RWPE1 (cell line): ENCODE data around the gene SCLY.

Experiments
- CTCF ChIA-PET: fragments of 350-600 bp; sonication (Branson Sonifier 250); formaldehyde crosslinking; extraction: SDS; loops from one replicate; lab custom pipeline; 2021; lab: Yijun Ruan, JAX
- POLR2A ChIA-PET: fragments of 400-600 bp; formaldehyde crosslinking; extraction: SDS; loops from one replicate; lab custom pipeline; 2020; ENCODE audit warnings: antibody characterized with exemption; ENCODE audit not compliant: low non-redundant PET; lab: Yijun Ruan, JAX
- DNase-seq: peaks from one replicate; pipeline ENCODE4 v3.0.0; 2012; ENCODE audit warnings: low spot score
- H3K27ac ChIP-seq: fragments of 450-650 bp; 2 replicates; pipeline ENCODE4 v1.5.1; 2017
- CTCF ChIP-seq: fragments of 450-650 bp; conservative IDR thresholded peaks from 2 replicates; pipeline ENCODE4 v1.5.1; 2017; ENCODE audit warnings: low read depth, mild to moderate bottlenecking

The SCLY gene

DNA sequence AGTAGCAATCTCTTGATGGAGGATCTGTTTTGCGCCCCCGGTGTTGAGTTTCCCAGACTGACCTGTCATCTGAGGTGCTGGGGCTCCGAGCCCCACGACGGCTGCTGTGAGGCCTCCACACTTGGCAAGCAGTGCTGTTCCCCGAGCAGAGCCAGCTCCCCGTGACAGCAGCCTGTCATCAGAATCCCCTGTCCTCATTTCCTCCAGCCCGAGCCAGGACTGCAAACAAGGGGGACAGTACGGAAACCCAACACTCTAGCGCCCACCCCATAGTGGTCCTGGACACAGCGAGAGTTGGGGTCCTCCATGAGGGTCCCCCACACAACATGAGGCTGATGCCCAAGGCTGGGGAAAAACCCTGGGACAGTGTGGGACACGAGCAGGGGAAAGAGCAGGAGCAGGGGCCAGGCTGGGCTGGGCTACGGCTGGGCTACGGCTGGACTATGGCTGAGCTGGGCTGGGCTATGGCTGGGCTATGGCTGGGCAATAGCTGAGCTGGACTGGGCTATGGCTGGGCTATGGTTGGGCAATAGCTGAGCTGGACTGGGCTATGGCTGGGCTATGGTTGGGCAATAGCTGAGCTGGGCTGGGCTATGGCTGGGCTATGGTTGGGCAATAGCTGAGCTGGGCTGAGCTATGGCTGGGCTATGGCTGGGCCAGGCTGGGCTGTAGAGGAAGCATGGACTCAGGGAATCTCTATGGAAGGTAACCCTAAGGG lies 76.2 kb downstream of the SCLY start:
- TF ChIP-seq CTCF, result no peak
- no peak for DNase-seq
- H3K27ac ChIP-seq, result peak overlapping the region; percentile 32
- CTCF ChIA-PET, result no interaction called here
- POLR2A ChIA-PET, result interaction anchor here (0.7 kb wide), 1 partner anchor 9 kb away, joined by 3 read pairs; no protein-coding TSS in a partner anchor

- POLR2A ChIA-PET, result interaction anchor here (0.7 kb wide), 1 partner anchor 10 kb away, joined by 3 read pairs; no protein-coding TSS in a partner anchor
- no peak for TF ChIP-seq CTCF
- H3K27ac ChIP-seq, result peak overlapping the region; percentile 27; the same call in 1 of the 2 replicates
- CTCF ChIA-PET, result interaction anchor here (0.6 to 0.8 kb wide), 2 partner anchors 9 to 27 kb away, joined by 3 read pairs; no protein-coding TSS in a partner anchor
- DNase-seq, result no peak
Measured at GRCh38 chr2:238137885-238138284, 77.1 kb downstream of the SCLY start.

- no peak for DNase-seq
- CTCF ChIA-PET, result interaction anchor here (0.6 to 1.0 kb wide), 4 partner anchors 8 to 216 kb away, joined by 3 to 6 read pairs (median 3); no protein-coding TSS in a partner anchor
- peak within 1 kb of the TSS; percentile 27; the same call in 1 of the 2 replicates for H3K27ac ChIP-seq
- TF ChIP-seq CTCF, result no peak
- POLR2A ChIA-PET, result no interaction called here
Measured at GRCh38 chr2:238138331-238139195, 77.8 kb downstream of the SCLY start, which contains the start of gene KLHL30. TSS of gene KLHL30 (plus strand) at chr2:238138668. CDS start at chr2:238140755, 2,087 bp downstream.

- TF ChIP-seq CTCF, result peak; percentile 58
- POLR2A ChIA-PET, result no interaction called here
- CTCF ChIA-PET, result interaction anchor here (0.6 to 1.0 kb wide), 2 partner anchors 11 to 217 kb away, joined by 3 to 6 read pairs; no protein-coding TSS in a partner anchor
- DNase-seq, result no peak
- H3K27ac ChIP-seq, result no peak overlapping the region
Measured at GRCh38 chr2:238139196-238140039, 78.6 kb downstream of the SCLY start.

GRCh38 chr2:238140040-238140439 lies 79.2 kb downstream of the SCLY start:
- CTCF ChIA-PET, result no interaction called here
- POLR2A ChIA-PET, result no interaction called here
- DNase-seq, result no peak
- H3K27ac ChIP-seq, result no peak overlapping the region
- TF ChIP-seq CTCF, result no peak
